PC-3 (cell line): ENCODE measurements around the gene DNAH9.

Source experiments
- EZH2 ChIP-seq: fragments of 300-600 bp; sonication (generic); IDR thresholded peaks from one replicate; pipeline ENCODE4 v1.6.1; 2017; ENCODE audit warnings: antibody characterized with exemption, mild to moderate bottlenecking, low read length; ENCODE audit not compliant: unreplicated experiment
- TF ChIP-seq, protein P1 (sequence below): fragments of 300-600 bp; sonication (generic); conservative IDR thresholded peaks from 2 replicates; pipeline ENCODE4 v1.5.1; 2017; ENCODE audit warnings: antibody characterized with exemption, low read depth, mild to moderate bottlenecking, low read length

DNA sequence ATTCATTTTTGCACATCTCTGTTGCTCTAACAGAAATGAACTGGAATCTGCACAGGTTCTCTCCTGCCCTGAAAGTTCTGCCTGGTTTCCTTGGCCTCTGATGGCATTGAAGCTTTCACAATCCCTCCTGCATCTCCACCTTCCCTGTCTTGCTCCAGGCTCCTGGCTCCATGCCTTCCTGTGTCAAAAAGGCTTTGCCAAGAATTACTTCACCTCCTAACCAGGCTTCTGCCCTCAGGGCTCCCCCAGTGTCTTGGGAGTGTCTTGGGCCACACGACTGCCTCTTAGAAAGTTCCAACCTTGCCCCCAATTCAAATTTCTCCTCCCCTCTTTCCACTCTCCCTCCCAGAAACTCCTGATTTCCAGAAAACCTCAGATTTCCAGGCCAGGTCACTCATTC lies 37.0 kb upstream of the DNAH9 start:
- TF ChIP-seq EZH2, result no peak
- TF ChIP-seq, protein P1, sequence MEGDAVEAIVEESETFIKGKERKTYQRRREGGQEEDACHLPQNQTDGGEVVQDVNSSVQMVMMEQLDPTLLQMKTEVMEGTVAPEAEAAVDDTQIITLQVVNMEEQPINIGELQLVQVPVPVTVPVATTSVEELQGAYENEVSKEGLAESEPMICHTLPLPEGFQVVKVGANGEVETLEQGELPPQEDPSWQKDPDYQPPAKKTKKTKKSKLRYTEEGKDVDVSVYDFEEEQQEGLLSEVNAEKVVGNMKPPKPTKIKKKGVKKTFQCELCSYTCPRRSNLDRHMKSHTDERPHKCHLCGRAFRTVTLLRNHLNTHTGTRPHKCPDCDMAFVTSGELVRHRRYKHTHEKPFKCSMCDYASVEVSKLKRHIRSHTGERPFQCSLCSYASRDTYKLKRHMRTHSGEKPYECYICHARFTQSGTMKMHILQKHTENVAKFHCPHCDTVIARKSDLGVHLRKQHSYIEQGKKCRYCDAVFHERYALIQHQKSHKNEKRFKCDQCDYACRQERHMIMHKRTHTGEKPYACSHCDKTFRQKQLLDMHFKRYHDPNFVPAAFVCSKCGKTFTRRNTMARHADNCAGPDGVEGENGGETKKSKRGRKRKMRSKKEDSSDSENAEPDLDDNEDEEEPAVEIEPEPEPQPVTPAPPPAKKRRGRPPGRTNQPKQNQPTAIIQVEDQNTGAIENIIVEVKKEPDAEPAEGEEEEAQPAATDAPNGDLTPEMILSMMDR, result no peak
